HEK293 (cell line): ENCODE measurements around the gene CAMK2D.
"Not testable (repeated sequence)": the region's sequence is repeated elsewhere in the genome, so short reads cannot be mapped to it uniquely, and the experiment has no call there.

Experiments
- CTCF ChIA-PET: fragments of 350-600 bp; formaldehyde crosslinking; extraction: SDS; loops from one replicate; lab custom pipeline; 2021; ENCODE audit warnings: antibody characterized with exemption; lab: Yijun Ruan, JAX
- POLR2A ChIA-PET: fragments of 300-600 bp; formaldehyde crosslinking; extraction: SDS; loops from one replicate; lab custom pipeline; 2020; ENCODE audit warnings: antibody characterized with exemption, inconsistent platforms; lab: Yijun Ruan, JAX
- H3K27ac ChIP-seq: fragments of 200-500 bp; sonication (Bioruptor generic); 2 replicates; pipeline ENCODE4 v1.5.1; 2014; ENCODE audit warnings: low read depth, low read length, control low read depth, inconsistent platforms; ENCODE audit errors: extremely low read depth
- H3K36me3 ChIP-seq, 2 experiments: fragments of 200-500 bp in 1 of 2; sonication (Bioruptor generic) in 1 of 2; 1 replicate in 1 of 2; 2 replicates in 1 of 2; pipeline ENCODE4 v1.5.1; 2014 to 2017; ENCODE audit warnings: inconsistent platforms in 2 of 2, low read length in 2 of 2; ENCODE audit not compliant: control insufficient read depth in 2 of 2, insufficient read depth in 1 of 2
- H3K4me1 ChIP-seq: fragments of 200-500 bp; sonication (Bioruptor generic); 2 replicates; pipeline ENCODE4 v1.5.1; 2014; ENCODE audit warnings: mild to moderate bottlenecking, low read length, inconsistent platforms; ENCODE audit not compliant: control insufficient read depth, insufficient read depth
- H3K4me3 ChIP-seq: 2 replicates; pipeline ENCODE4 v1.5.1; 2011; ENCODE audit warnings: low read depth, mild to moderate bottlenecking, control low read depth, low read length, moderate library complexity
- H3K9me3 ChIP-seq: fragments of 200-500 bp; sonication (Bioruptor generic); 2 replicates; pipeline ENCODE4 v1.5.1; 2014; ENCODE audit warnings: low read depth, low read length, inconsistent platforms; ENCODE audit not compliant: control insufficient read depth, insufficient read depth
- FEZF1 ChIP-seq: fragments of 450-650 bp; formaldehyde crosslinking; IDR thresholded peaks from 2 replicates; pipeline ENCODE4 v1.5.1; 2016; ENCODE audit warnings: missing biosample characterization, missing genetic modification characterization
- GLIS1 ChIP-seq: fragments of 450-650 bp; formaldehyde crosslinking; IDR thresholded peaks from 2 replicates; pipeline ENCODE4 v1.5.1; 2016; ENCODE audit warnings: missing biosample characterization, missing genetic modification characterization
- IKZF3 ChIP-seq: fragments of 450-650 bp; IDR thresholded peaks from 2 replicates; pipeline ENCODE4 v1.5.0; 2018; ENCODE audit warnings: missing biosample characterization, mild to moderate bottlenecking, missing genetic modification characterization, moderate library complexity
- OSR2 ChIP-seq: fragments of 450-650 bp; formaldehyde crosslinking; IDR thresholded peaks from 2 replicates; pipeline ENCODE4 v1.5.1; 2016; ENCODE audit warnings: missing biosample characterization, missing genetic modification characterization
- PRDM10 ChIP-seq: fragments of 450-650 bp; formaldehyde crosslinking; IDR thresholded peaks from 2 replicates; pipeline ENCODE4 v1.5.1; 2016; ENCODE audit warnings: missing biosample characterization, missing genetic modification characterization
- SCRT2 ChIP-seq: fragments of 450-650 bp; formaldehyde crosslinking; IDR thresholded peaks from 2 replicates; pipeline ENCODE4 v1.5.1; 2016; ENCODE audit warnings: missing biosample characterization, missing genetic modification characterization
- SP2 ChIP-seq: fragments of 450-650 bp; formaldehyde crosslinking; IDR thresholded peaks from 2 replicates; pipeline ENCODE4 v1.5.1; 2016; ENCODE audit warnings: missing biosample characterization, missing genetic modification characterization
- ZBTB17 ChIP-seq: fragments of 450-650 bp; formaldehyde crosslinking; IDR thresholded peaks from 2 replicates; pipeline ENCODE4 v1.5.1; 2016; ENCODE audit warnings: missing biosample characterization, missing genetic modification characterization
- ZBTB21 ChIP-seq: fragments of 450-650 bp; formaldehyde crosslinking; IDR thresholded peaks from 2 replicates; pipeline ENCODE4 v1.5.1; 2017; ENCODE audit warnings: missing biosample characterization, missing genetic modification characterization
- ZNF350 ChIP-seq: fragments of 450-650 bp; formaldehyde crosslinking; IDR thresholded peaks from 2 replicates; pipeline ENCODE4 v1.5.0; 2017; ENCODE audit warnings: missing biosample characterization, mild to moderate bottlenecking, missing genetic modification characterization
- ZNF416 ChIP-seq: fragments of 450-650 bp; formaldehyde crosslinking; IDR thresholded peaks from 2 replicates; pipeline ENCODE4 v1.5.1; 2016; ENCODE audit warnings: missing biosample characterization, missing genetic modification characterization
- ZNF423 ChIP-seq: fragments of 450-650 bp; formaldehyde crosslinking; IDR thresholded peaks from 2 replicates; pipeline ENCODE4 v1.5.1; 2016; ENCODE audit warnings: missing biosample characterization, missing genetic modification characterization
- ZNF48 ChIP-seq: fragments of 450-650 bp; formaldehyde crosslinking; IDR thresholded peaks from 2 replicates; pipeline ENCODE4 v1.5.1; 2016; ENCODE audit warnings: missing biosample characterization, missing genetic modification characterization
- ZNF549 ChIP-seq: fragments of 450-650 bp; IDR thresholded peaks from 2 replicates; pipeline ENCODE4 v1.5.1; 2018; ENCODE audit warnings: missing biosample characterization, missing genetic modification characterization, mild to moderate bottlenecking, inconsistent platforms, moderate library complexity
- ZNF600 ChIP-seq: fragments of 450-650 bp; formaldehyde crosslinking; IDR thresholded peaks from 2 replicates; pipeline ENCODE4 v1.5.1; 2016; ENCODE audit warnings: missing biosample characterization, missing genetic modification characterization
- ZNF623 ChIP-seq: fragments of 450-650 bp; formaldehyde crosslinking; IDR thresholded peaks from 2 replicates; pipeline ENCODE4 v1.5.1; 2016; ENCODE audit warnings: missing biosample characterization, missing genetic modification characterization
- ZNF624 ChIP-seq: fragments of 450-650 bp; formaldehyde crosslinking; IDR thresholded peaks from 2 replicates; pipeline ENCODE4 v1.5.1; 2017; ENCODE audit warnings: missing biosample characterization, missing genetic modification characterization
- ZNF768 ChIP-seq: fragments of 450-650 bp; formaldehyde crosslinking; IDR thresholded peaks from 2 replicates; pipeline ENCODE4 v1.5.1; 2018; ENCODE audit warnings: missing biosample characterization, mild to moderate bottlenecking, missing genetic modification characterization
- TF ChIP-seq, protein P1 (sequence below): fragments of 450-650 bp; formaldehyde crosslinking; optimal IDR thresholded peaks from 2 replicates; pipeline ENCODE3; 2016; ENCODE audit warnings: missing biosample characterization, mild to moderate bottlenecking, missing genetic modification characterization

CAMK2D gene

GRCh38 chr4:113708250-113708649 lies 53.3 kb downstream of the CAMK2D start:
- Histone ChIP-seq H3K36me3 (no peaks in the 10 kb centered on the region), H3K27ac (no peak overlapping the region), H3K4me3 (no peak overlapping the region), H3K9me3 (no peaks in the 10 kb centered on the region), H3K4me1 (no peaks in the 10 kb centered on the region; the same call in 1 of the 2 replicates)
- CTCF ChIA-PET: no interaction called here
- no peak for TF ChIP-seq ZBTB21 (tag by site-specific recombination)
- TF ChIP-seq FEZF1: peak; percentile 51
- 0 out of 2 replicates have a peak, but pooled peaks have one; percentile 35 for TF ChIP-seq ZNF549 (tag by site-specific recombination)
- peak; percentile 79 for TF ChIP-seq SCRT2 (tag by site-specific recombination)
- no peak for TF ChIP-seq ZNF624
- POLR2A ChIA-PET: interaction anchor here (1.0 kb wide), 1 partner anchor 13 kb away, joined by 3 read pairs; no protein-coding TSS in a partner anchor

GRCh38 chr4:113707048-113707447 lies 54.5 kb downstream of the CAMK2D start:
- Histone ChIP-seq H3K36me3 (no peaks in the 10 kb centered on the region), H3K27ac (no peak overlapping the region), H3K9me3 (no peaks in the 10 kb centered on the region)
- POLR2A ChIA-PET: no interaction called here
- TF ChIP-seq SCRT2 (tag by site-specific recombination) (0 out of 2 replicates have a peak, but pooled peaks have one; percentile 25), IKZF3 (no peak), ZNF350 (no peak), ZNF600 (tag by site-specific recombination) (0 out of 2 replicates have a peak, but pooled peaks have one; percentile 28)
- TF ChIP-seq, all 188 proteins: peak for 2
- Histone ChIP-seq H3K4me3 (no peak overlapping the region), H3K4me1 (no peaks in the 10 kb centered on the region; the same call in 1 of the 2 replicates)
- CTCF ChIA-PET: no interaction called here

GRCh38 chr4:113705097-113705496 lies 56.4 kb downstream of the CAMK2D start:
- CTCF ChIA-PET, H3K27ac ChIP-seq, H3K4me1 ChIP-seq, H3K36me3 ChIP-seq, H3K9me3 ChIP-seq, H3K4me3 ChIP-seq: not testable (repeated sequence)
- peak; percentile 53; the same call in 1 of the 2 replicates for TF ChIP-seq PRDM10 (tag by site-specific recombination)
- POLR2A ChIA-PET: interaction anchor here (0.6 to 0.7 kb wide), 2 partner anchors 20 to 143 kb away, joined by 3 to 4 read pairs; no protein-coding TSS in a partner anchor

DNA sequence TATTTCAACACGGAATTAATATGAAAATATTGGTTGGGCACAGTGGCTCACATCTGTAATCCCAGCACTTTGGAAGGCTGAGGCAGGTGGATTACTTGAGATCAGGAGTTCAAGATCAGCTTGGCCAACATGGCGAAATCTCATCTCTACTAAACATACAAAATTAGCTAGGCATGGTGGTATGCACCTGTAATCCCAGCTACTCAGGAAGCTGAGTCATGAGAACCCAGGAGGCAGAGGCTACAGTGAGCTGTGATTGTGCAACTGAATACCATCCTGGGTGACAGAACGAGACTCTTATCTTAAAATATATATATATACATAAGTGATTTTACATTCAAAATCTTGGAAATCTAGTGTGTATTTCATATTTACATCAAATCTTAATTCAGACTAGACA lies 58.9 kb downstream of the CAMK2D start:
- CTCF ChIA-PET, POLR2A ChIA-PET: not testable (repeated sequence)

GRCh38 chr4:113701169-113701568 lies 60.4 kb downstream of the CAMK2D start:
- no peaks in the 10 kb centered on the region for H3K9me3 ChIP-seq
- CTCF ChIA-PET: interaction anchor here (0.6 to 0.7 kb wide), 2 partner anchors 11 to 306 kb away, joined by 3 read pairs; no protein-coding TSS in a partner anchor
- TF ChIP-seq ZNF416 (tag by site-specific recombination): no peak
- TF ChIP-seq SP2 (tag by site-specific recombination): no peak
- no peak for TF ChIP-seq ZNF423
- TF ChIP-seq, protein P1, sequence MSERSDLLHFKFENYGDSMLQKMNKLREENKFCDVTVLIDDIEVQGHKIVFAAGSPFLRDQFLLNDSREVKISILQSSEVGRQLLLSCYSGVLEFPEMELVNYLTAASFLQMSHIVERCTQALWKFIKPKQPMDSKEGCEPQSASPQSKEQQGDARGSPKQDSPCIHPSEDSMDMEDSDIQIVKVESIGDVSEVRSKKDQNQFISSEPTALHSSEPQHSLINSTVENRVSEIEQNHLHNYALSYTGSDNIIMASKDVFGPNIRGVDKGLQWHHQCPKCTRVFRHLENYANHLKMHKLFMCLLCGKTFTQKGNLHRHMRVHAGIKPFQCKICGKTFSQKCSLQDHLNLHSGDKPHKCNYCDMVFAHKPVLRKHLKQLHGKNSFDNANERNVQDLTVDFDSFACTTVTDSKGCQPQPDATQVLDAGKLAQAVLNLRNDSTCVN (tag by site-specific recombination): no peak
- TF ChIP-seq ZNF48: no peak
- TF ChIP-seq ZNF623 (tag by site-specific recombination): no peak
- no peak for TF ChIP-seq ZBTB17 (tag by site-specific recombination)
- no peak for TF ChIP-seq ZNF768 (tag by site-specific recombination)
- TF ChIP-seq, all 188 proteins: peak for 0
- H3K4me3 ChIP-seq: no peak overlapping the region
- H3K36me3 ChIP-seq: no peaks in the 10 kb centered on the region
- POLR2A ChIA-PET: no interaction called here
- H3K27ac ChIP-seq: no peak overlapping the region
- H3K4me1 ChIP-seq: peaks cover 6% of the 10 kb centered on the region

More for the DNA sequence above, 58.9 kb downstream of the CAMK2D start:
- H3K27ac ChIP-seq, H3K4me3 ChIP-seq, H3K9me3 ChIP-seq, H3K36me3 ChIP-seq, H3K4me1 ChIP-seq: not testable (repeated sequence)
- TF ChIP-seq GLIS1 (tag by site-specific recombination) (0 out of 2 replicates have a peak, but pooled peaks have one; percentile 9), OSR2 (tag by site-specific recombination) (peak; percentile 42)
- TF ChIP-seq, all 188 proteins: peak for 2; not testable (repeated sequence) for 186
